GM19035 (cell line): ENCODE results near the gene CDH13.
A peak's percentile ranks its signal among the peaks of the same experiment; 100 is the strongest.

Experiments used
- ATAC-seq: cut with Tn5 transposase; IDR thresholded peaks from one replicate; pipeline ENCODE4 v1.9.1; 2021; ENCODE audit not compliant: unreplicated experiment

The CDH13 gene

DNA sequence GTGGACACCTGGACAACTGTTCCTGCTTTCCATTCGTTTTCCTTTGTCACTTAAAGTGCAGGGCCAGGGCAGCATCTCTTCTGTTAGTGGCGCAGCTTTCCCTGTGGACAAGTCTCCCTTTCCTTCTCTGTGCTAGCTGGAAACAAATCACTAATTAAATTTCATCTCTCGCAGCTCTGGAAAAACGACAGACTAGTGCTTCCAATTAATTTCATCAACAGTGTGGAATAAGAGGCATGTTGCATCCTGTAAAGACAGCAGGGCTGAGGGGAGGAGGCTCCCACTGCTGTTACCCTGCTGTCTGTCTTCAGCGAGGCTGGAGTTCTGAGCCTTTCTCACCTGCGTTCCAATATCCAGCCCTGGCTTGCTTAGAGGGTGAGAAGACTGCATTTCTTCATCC lies 828.9 kb downstream of the CDH13 start:
- ATAC-seq, result no peak

DNA sequence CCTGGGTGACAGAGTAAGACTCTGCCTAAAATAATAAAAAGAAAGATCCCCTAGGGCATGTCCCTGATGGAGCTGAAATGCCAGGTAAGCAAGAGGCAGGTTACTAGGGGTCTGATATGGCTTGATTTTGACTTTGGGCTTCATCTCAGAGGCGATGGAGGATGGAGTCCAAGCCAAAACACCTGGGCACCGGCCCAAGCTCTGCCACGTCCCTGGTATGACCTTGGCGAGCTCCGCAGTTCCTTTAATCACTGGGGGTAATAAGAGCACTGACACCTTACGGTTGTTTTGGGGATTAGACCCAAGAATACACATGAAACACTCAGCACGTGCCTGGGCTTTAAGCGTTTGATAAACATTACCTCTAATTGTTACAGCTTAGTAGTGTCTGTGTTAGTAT lies 830.2 kb downstream of the CDH13 start:
- no peak for ATAC-seq

DNA sequence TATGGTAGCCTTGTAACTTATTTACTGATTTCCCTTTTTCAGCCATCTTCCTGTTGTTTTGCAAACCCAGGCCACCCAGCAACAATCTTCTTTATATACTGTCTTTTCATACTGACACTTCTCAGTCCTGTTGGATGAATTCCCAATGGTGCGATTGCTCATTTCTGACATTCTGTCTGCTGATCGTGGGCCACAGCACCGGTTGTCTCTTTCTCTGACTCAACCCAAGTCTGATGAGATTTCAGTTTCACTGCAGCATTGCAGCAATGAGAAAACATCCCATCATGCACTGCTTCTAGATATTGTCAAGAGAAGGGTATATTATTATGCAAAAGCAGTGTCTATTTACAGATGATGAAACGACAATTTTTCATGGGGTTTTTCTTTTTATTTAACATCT lies 831.8 kb downstream of the CDH13 start:
- ATAC-seq, result peak; percentile 89

DNA sequence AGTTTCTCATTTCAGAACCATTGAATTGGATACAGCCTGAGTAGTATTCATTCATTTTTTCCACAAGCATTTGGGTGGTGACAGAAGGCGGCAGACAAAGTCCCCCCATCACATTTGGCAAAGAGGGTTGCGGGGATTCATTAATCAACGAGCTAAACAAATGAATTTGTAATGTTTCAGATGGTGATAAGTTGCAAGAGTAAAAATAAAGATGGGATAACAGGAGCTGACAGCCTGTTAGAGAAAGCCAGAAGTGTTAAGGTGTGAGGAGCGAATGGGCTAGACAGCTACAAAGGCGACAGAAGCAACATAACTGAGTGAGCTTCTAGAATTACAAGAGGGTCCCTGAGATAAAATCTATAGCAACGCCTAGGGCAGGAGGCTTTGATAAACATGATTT lies 838.2 kb downstream of the CDH13 start:
- ATAC-seq, result no peak

DNA sequence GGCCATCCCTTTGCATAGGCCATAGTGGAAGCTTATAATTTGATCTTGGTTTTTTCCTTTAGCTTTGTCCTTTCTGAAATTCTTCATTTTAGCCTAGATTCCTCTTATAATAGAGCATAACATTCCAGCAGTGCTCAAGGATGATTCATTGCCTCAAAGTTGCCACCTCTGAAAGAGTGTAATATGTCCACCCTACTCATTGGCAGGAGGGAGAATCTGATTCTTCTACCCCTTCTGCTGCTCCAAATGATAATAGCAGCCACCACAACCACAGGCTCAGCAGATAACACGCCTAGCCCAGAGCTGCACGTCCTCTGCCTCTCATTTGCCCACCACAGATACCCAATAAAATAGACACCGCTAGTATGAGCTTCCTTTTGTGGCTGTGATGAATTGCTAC lies 843.6 kb downstream of the CDH13 start:
- ATAC-seq, result no peak

DNA sequence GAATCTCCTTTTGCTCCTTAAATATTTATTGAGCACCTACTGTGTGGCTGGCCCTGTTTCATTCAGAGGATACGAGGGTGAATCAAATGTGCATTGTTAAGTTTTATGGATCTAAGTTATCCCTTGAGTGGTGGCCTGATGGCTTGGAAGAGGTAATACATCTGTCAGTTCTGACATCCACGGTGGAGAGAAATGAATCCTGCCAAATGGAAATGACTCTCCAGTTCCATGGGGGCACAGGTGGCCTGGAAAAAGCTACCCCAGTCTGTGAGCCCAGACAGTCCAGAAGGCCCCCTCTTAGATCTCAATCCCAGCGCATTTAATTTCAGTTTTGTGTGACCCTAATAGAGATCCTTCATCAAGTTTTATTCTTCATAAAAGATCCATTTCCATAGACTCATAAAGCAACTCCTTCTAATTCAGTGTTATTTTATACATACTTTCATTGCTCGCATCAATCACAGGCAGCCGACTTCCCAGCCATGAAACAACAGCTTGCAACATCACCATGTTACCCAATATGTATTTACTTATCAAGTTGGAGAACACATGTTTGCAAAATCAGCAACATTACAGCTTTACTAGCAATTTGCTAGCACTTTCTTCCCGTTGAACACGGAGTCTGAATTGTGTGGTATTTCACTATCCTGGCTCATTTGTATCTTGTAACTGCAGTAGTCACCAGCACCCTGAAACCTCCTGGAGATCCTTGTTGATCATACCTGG lies 846.2 kb downstream of the CDH13 start:
- no peak for ATAC-seq

DNA sequence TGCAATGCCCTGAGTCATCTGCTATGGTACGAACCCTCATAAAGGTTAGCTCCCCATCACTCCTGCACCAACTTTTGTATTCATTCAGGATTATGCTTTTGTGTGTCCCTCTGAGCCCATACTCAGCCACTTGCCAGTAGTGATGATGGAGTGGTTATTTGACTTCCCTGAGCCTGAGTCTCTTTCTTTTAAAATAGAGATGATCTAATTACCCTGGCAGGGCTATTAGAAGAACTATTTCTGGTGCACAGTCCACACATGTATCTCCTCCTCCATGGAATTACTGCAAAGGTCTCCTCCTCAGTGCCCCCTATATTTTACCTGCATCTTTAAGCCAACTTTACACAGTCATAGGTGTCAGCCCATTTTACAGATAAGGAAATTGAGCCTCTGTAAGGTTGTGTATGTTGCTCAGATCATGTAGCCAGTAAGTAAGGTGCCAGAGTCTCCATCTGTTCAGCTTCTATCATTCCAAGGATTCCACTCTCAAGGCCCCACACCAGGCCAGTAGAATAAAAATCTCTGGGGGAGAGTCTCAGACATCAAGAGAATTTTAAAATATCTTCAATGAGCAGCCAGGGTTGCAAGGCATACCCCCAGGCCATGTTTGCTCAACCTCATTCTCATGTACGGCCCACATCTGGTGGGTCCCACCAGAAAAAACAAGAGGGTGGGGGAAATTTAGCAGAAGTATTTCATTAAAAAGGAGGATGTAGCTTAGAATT lies 847.3 kb downstream of the CDH13 start:
- ATAC-seq, result no peak

DNA sequence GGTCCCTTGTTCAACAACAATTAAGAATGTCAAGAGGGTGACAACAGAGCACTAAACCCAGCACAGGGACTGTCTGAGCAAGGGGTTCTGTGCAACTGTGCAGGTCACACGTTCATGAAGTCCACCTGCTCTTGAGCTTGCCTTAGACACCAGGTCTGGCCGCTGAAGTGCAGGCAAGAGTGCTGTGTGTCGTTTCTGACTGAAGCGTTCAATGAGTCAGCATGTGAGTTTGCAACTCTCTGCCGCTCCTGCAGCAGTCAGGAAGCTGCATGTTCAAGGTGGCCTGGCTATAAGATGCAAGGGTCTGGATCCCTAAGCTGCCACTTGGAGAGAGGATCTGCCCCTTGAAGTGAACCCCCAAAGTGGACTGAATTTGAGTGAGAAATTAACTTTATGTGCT lies 848.3 kb downstream of the CDH13 start:
- ATAC-seq, result no peak

DNA sequence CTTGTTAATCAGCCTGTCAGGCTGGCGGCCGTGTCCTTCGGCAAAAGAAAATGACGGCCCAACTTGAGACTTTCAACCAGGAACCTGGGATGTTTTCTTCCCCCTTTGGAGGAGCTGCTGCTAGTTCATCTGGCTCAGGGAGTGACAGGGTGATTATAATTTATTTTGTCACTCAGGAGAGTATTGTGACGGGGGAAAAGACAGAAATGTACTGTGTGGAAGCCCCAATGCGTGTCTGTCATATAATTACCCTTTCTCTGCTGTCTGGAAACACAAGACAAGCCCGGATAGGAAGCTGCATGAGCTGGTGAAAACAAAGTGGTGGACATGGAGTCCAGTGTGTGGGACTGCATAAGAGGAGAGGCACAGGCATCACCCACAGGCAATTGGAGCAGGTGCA lies 854.8 kb downstream of the CDH13 start:
- no peak for ATAC-seq

DNA sequence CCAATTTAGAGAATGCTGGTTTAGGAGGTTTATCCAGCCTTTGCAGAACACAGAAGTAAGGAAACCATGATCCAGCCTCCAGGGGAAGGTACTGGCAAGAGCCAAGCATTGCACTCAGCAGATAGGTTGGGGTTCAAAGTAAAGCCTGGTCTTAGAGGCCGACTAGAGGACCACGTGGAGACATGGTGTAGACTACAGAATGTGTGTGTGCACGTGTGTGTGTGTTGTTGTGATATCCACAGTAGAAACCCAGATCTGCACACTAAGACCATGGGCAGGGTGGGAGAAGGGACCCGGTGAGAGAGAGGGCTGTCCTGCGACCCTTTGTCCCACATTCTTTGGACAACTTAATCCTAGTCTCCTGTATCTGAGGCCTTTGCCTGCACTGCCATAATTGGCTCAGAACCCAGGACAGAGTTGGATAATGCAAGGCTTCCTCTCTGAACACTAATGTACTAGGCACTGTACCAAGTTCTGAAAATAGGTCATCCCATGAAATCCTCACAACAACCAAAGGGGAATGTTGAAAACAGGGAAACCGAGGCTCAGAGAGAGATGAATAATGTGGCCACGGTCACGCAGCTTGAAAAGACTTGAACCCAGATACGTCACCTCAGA lies 855.9 kb downstream of the CDH13 start:
- no peak for ATAC-seq

DNA sequence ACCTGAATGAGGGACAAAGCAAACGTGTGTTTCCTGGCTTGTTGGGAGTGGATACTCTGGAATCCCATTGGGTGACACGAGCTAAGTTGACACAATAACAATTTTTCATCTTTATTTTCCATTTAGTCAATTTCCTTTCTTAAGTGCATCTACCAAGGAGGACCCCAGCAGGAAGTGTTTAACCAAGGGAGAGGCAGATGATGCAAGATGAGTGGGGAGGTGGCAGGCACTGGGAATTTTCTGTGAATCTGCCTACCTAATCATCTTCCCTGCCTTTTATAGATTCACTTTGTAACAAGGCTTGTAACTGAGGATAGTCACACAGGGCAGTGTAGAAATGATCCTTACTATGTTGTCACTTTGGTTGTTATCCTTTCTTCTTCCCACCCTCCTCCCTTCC lies 863.3 kb downstream of the CDH13 start:
- ATAC-seq, result no peak

DNA sequence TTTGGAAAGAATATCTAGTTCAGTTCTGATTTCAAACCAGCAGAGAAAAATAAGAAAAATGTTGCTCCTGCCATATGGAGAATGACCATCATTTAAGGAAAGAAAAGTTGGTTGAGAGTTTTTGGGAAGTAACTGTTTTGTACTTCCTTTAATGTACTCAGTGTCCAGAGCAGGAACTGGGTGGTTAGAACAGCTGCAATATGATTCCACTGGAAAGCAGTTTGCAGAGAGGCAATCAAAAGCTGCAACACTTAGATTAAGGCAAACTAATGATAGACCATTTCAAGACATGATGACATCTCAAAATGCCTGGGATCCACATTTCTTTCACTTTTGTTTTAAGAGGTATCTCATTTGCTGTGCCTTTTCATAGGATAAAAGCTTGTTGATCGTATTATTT lies 867.7 kb downstream of the CDH13 start:
- no peak for ATAC-seq

DNA sequence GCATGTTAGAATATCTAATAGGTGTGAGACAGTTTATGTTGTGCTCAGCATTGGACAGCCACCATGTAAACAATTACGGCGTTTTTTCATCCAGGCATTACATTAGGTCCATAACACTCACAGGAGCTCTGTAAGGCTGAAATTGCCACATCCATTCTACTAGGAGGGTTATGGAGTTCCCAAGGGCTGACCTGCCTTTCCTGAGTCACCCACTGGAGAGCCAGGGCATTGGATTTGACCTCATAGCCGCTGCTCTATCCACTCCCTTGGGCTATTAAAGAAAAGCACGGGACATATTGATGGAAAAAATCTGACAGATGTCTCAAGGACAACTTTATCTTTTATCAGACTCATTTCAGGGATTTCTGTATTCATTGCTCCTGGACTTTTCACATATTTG lies 874.7 kb downstream of the CDH13 start:
- no peak for ATAC-seq

DNA sequence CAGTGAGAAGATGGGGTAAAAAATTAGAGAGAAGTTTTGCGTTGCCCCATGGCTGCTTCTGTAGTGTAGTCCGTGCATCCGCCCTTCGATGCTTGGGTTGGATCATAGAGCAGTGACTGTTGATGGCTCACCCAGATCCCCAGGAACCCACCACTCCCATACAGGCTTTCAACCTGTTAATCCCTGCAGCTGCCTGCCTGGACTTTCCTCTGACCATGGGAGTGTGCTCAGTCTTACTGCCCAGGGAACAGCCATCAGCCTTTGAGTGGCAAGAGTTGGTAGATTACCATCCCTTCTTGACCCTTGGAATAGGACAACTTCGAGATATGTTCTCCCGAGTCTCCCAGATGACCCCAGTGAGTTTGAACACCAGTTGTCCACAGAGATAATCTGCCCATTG lies 881.5 kb downstream of the CDH13 start:
- ATAC-seq, result no peak

DNA sequence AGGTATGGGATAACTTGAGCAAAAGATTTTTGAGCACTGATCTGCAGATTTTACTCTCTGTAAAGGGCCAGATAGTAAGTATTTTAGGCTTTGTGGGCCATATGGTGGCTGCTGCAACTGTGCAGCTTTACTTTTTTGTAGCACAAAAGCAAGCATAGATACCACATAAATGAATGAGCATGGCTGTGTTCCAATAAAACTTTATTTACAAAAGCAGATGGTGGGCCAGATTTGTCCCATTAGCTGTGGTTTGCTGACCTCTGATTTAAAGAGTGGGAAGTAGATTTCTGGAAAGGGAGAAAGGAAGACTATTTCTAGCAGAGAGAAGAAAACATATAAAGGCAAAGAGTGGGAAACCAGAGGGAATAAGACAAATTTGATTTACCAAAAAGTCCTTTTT lies 882.5 kb downstream of the CDH13 start:
- no peak for ATAC-seq

DNA sequence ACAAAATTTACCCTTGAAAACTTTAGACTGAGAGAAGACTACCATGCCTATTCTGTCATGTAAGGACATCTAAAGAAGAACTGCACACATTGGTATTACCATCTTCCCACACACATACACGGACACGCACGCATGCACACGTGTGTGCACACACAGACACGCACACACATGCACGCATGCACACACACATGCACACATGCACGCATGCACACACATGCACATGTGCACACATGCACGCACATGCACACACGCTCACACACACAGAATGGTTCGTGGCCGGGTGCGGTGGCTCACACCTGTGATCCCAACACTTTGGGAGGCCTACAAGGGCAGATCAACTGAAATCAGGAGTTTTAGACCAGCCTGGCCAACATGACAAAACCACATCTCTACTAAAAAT lies 884.1 kb downstream of the CDH13 start:
- ATAC-seq, result no peak

DNA sequence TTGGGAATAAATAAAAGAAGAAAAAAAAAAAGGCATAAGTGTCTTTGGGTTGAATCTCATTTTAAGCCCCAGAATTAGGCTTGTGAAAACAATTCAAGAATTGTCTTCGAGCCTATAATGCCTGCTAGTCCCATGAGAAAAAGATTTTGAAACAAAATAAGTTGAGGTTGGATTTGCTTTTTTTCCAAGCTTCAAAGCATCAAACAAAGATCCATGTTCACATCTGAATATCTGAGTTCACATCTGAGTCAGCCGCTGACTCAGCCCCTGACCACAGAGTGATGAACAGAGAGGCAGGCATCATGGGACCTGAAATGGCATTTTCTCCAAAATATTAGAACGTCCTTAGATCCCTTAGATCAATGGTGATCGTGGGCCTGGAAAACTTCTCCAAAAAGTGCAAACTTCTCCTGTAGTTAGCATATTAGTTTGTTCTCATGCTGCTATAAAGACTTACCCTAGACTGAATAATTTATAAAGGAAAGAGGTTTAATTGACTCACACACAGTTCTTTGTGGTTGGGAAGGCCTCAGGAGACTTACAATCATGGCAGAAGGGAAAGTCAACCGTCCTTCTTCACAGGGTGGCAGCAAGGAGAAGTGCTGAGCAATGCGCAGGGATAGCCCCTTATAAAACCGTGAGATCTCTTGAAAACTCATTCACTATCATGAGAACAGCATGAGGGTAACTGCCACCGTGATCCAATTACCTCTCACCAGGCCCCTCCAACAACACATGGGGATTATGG lies 886.4 kb downstream of the CDH13 start:
- no peak for ATAC-seq

DNA sequence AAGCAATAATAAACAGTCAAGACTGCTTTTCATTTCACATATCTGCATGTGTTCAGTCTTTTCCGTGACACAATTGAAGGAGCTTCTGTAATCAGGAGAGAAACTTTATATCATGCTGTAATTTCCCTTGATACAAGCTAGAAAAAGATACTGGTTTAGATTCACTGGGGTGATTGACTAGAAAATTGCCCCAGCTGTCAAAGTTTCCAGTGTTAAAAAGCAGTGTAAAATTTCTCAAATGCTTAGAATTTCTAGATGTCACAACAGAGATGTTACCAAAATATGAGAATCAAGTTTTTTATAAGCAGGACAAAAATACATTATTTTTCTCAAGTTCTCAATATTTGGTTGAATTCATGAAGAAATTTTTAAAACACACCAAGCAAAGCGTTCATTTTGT lies 888.6 kb downstream of the CDH13 start:
- no peak for ATAC-seq

DNA sequence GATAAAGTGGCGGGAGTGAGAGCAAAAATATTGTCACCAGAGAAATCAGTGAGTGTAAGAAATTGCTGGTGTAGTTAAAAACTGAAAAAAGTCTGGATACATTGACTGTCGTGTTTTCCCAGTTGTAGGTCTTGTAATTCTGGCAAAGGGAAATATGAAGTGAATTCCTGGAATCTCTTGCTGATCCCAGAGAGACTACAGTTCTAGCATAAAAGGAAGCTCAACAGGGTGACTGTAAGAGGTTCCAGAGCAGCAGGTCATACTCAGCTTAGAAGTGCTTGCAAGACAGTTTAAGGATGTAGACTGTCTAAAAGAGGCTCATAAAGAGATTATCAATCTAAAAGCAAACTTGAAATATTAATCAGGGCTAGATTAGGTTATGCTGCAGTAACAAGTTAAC lies 890.2 kb downstream of the CDH13 start:
- no peak for ATAC-seq

DNA sequence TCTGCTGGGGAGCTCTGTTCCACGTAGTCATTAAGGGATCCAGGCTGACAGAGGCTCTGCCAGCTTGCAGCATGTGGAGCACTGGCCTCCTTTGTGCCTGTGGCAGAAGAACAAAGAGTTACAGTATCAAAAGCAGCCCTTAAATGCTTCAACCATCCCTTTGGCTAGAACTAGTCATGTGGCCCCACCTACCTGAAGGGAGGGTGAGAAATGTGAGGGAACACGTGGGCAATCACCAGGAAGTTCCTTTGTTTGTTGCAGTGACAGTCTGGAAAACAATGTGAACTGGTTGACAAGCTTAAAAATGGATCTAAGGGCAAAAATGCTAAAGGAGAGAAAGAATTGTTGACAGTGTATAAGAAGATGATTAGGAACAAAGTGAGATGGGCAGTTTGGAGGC lies 890.6 kb downstream of the CDH13 start:
- no peak for ATAC-seq

DNA sequence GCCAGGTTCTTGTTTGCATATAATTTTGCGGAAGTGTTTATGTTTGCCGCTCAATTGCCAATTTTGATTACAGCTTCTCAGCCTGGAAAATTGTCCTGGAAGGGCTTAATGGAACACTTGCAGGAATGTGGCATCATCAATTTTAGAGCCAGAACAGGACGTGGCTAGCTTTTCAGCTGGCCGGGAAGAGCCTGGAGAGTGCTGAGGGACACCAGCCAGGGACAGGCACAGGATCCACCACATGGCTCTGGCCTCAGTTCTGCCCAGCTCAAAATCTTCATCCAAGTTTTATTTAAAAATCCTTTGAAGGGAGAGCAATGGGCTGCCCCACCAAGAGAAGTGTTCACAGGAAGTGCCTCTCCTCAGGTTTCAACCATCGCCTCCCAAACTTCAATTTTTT lies 893.8 kb downstream of the CDH13 start:
- ATAC-seq, result no peak

DNA sequence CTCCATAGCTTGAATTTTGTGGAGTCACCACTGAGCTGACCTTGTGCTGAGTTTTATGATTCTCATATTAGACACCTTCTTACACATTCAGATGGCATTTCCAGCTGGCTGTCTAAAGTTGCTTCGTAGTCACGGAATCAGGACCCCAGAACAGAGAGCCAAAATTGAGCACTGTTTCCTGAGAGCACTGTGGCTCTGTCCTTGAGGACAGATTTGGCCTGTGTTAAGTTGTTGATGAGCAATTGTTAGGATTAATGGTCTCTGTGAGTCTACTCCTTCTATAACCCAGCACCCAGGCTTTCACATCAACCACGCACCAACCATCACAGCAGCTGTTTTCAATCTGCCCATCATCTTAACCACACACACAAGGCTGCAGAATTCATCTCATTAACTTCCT lies 903.5 kb downstream of the CDH13 start:
- no peak for ATAC-seq
